Kidney (tissue), 14 donors: ENCODE data around the gene KIRREL3. TPM values are rescaled to one million over a fixed set of nuclear protein-coding genes. Genes with fewer than 3 reads are reported as not detected.

Experiments used
- DNase-seq, 5 donors: peaks; one replicate each; pipeline ENCODE4 v3.0.0-alpha.2; 2013 to 2020
- FAIRE-seq: peaks from 2 replicates; lab custom pipeline; 2012; peaks lifted over from hg19 to GRCh38; lab: Jason Lieb, UNC
- H3K27ac ChIP-seq, 2 donors: one replicate each; pipeline ENCODE4 v1.7.0; 2013; ENCODE audit warnings: low read depth in 2 of 2, low read length in 2 of 2, inconsistent platforms in 1 of 2
- H3K27me3 ChIP-seq: one replicate; pipeline ENCODE4 v1.7.1; 2013; ENCODE audit warnings: low read length, inconsistent platforms; ENCODE audit not compliant: control insufficient read depth, insufficient read depth
- H3K36me3 ChIP-seq, 3 donors: one replicate each; pipeline versions ENCODE4 v1.7.0 to v1.7.1; 2013; ENCODE audit warnings: low read length in 3 of 3, control low read depth in 1 of 3, inconsistent platforms in 1 of 3; ENCODE audit not compliant: insufficient read depth in 3 of 3, control insufficient read depth in 2 of 3
- H3K4me1 ChIP-seq, 3 donors: one replicate each; pipeline versions ENCODE4 v1.7.0 to v1.7.1; 2013; ENCODE audit warnings: low read length in 3 of 3, inconsistent platforms in 1 of 3, low read depth in 1 of 3; ENCODE audit not compliant: control insufficient read depth in 2 of 3, insufficient read depth in 2 of 3
- H3K4me3 ChIP-seq, 3 donors: one replicate each; pipeline versions ENCODE4 v1.7.0 to v1.8.1; 2013; ENCODE audit warnings: low read length in 3 of 3, control low read depth in 1 of 3, inconsistent platforms in 1 of 3
- H3K9ac ChIP-seq, 3 donors: one replicate each; pipeline versions ENCODE4 v1.7.0 to v1.7.1; 2013; ENCODE audit warnings: low read length in 3 of 3, control low read depth in 1 of 3, inconsistent platforms in 1 of 3
- H3K9me3 ChIP-seq, 3 donors: one replicate each; pipeline versions ENCODE4 v1.7.0 to v1.7.1; 2013; ENCODE audit warnings: low read length in 3 of 3, control low read depth in 1 of 3, inconsistent platforms in 1 of 3; ENCODE audit not compliant: control insufficient read depth in 2 of 3, insufficient read depth in 1 of 3
- CTCF ChIP-seq: IDR thresholded peaks from 3 replicates; pipeline ENCODE4 v1.5.1; 2012; ENCODE audit warnings: mild to moderate bottlenecking, moderate library complexity, borderline replicate concordance; ENCODE audit not compliant: insufficient read depth; ENCODE audit errors: extremely low read depth
- intact Hi-C: fragments of 100-400 bp; cut with DNase I; formaldehyde crosslinking; loops from one replicate; pipeline ENCODE4 v1.11.1; 2022
- polyA plus RNA-seq: library from polyadenylated mRNA; stranded (reverse); fragments of 350-450 nt; fragmentation: Illumina TruSeq; extraction: RNeasy Lipid Tissue Mini Kit (QIAGEN cat#74804); gene quantifications from one replicate; pipeline ENCODE4 v1.2.3, GENCODE V29; 2014; ENCODE audit warnings: low read depth, low replicate concordance; ENCODE audit not compliant: insufficient read depth
- total RNA-seq: library from RNA; stranded (reverse); fragmentation: NEBNext Ultra II Directional; extraction: Animal tissue kit (Norgen Biotek cat#: 25700); gene quantifications from one replicate; pipeline ENCODE4 v1.2.1, GENCODE V29; 2021
- donor health status: control.
- donor health status: control.
- donor health status: control.
- donor health status: control.
- donor health status: control.
- donor health status: DM: yes; HTN: yes; CAD: no.
- donor health status: Normal renal cell carcinoma (clear cell type).

KIRREL3 gene
- total and polyA plus RNA-seq, 2 donors from 2014 or later = 0.19 to 0.22 TPM

GRCh38 chr11:126628450-126628789, 372.1 kb downstream of the KIRREL3 start:
- no peak for FAIRE-seq
- H3K4me1 ChIP-seq = peaks cover 6 to 26% (median 25%) of the 10 kb centered on the region in 3 donors
- intact Hi-C loops = no loop called here

GRCh38 chr11:126627421-126627820, 373.1 kb downstream of the KIRREL3 start:
- intact Hi-C loops = no loop called here
- no peaks in the 10 kb centered on the region for H3K9me3 ChIP-seq
- DNase-seq (no peak), FAIRE-seq (no peak)
- H3K9ac ChIP-seq = no peak overlapping the region
- H3K4me3 ChIP-seq = no peak overlapping the region
- peaks cover 6 to 26% (median 25%) of the 10 kb centered on the region in 3 donors for H3K4me1 ChIP-seq
- no peaks in the 10 kb centered on the region for H3K36me3 ChIP-seq
- no peaks in the 10 kb centered on the region for H3K27me3 ChIP-seq
- H3K27ac ChIP-seq = no peak overlapping the region
- no peak for TF ChIP-seq CTCF

More at GRCh38 chr11:126628450-126628789, 372.1 kb downstream of the KIRREL3 start:
- Histone ChIP-seq H3K27ac (no peak overlapping the region), H3K4me3 (no peak overlapping the region), H3K9ac (no peak overlapping the region), H3K36me3 (no peaks in the 10 kb centered on the region), H3K9me3 (no peaks in the 10 kb centered on the region), H3K27me3 (no peaks in the 10 kb centered on the region)
- no peak for TF ChIP-seq CTCF
- DNase-seq = no peak

- Histone ChIP-seq H3K27me3 (no peaks in the 10 kb centered on the region), H3K9ac (no peak overlapping the region), H3K4me1 (peaks cover 0 to 18% (median 14%) of the 10 kb centered on the region in 3 donors), H3K36me3 (no peaks in the 10 kb centered on the region), H3K4me3 (no peak overlapping the region), H3K27ac (no peak overlapping the region), H3K9me3 (no peaks in the 10 kb centered on the region)
- DNase-seq (no peak), FAIRE-seq (no peak)
- intact Hi-C loops = no loop called here
- TF ChIP-seq CTCF = no peak
Measured at GRCh38 chr11:126624506-126624905, 376.1 kb downstream of the KIRREL3 start.

GRCh38 chr11:126619516-126619915, 381.1 kb downstream of the KIRREL3 start:
- FAIRE-seq (no peak), DNase-seq (no peak)
- H3K27me3 ChIP-seq = no peaks in the 10 kb centered on the region
- H3K4me3 ChIP-seq = no peak overlapping the region
- no peak overlapping the region for H3K27ac ChIP-seq
- no peaks in the 10 kb centered on the region for H3K9me3 ChIP-seq
- no peak for TF ChIP-seq CTCF
- no peak overlapping the region for H3K9ac ChIP-seq
- intact Hi-C loops = no loop called here
- peaks cover 0 to 2% (median 0%) of the 10 kb centered on the region in 3 donors for H3K4me1 ChIP-seq
- no peaks in the 10 kb centered on the region for H3K36me3 ChIP-seq
